IPS-18a (cell line): ENCODE data around the gene BABAM2.

Experiments used
- H3K27ac ChIP-seq: one replicate; pipeline ENCODE4 v1.5.1; 2013; ENCODE audit warnings: low read length
- H3K27me3 ChIP-seq: one replicate; pipeline ENCODE4 v1.6.1; 2013; ENCODE audit warnings: mild to moderate bottlenecking, low read length; ENCODE audit not compliant: control insufficient read depth, insufficient read depth
- H3K36me3 ChIP-seq: one replicate; pipeline ENCODE4 v1.6.1; 2013; ENCODE audit warnings: low read depth, low read length; ENCODE audit not compliant: control insufficient read depth
- H3K4me1 ChIP-seq: one replicate; pipeline ENCODE4 v1.6.1; 2013; ENCODE audit warnings: low read depth, low read length; ENCODE audit not compliant: control insufficient read depth
- H3K4me3 ChIP-seq: one replicate; pipeline ENCODE4 v1.5.1; 2013; ENCODE audit warnings: low read length
- H3K9ac ChIP-seq: one replicate; pipeline ENCODE4 v1.6.1; 2013; ENCODE audit warnings: mild to moderate bottlenecking, low read length, moderate library complexity
- H3K9me3 ChIP-seq: one replicate; pipeline ENCODE4 v1.6.1; 2013; ENCODE audit warnings: low read depth, low read length; ENCODE audit not compliant: control insufficient read depth

BABAM2 gene

DNA sequence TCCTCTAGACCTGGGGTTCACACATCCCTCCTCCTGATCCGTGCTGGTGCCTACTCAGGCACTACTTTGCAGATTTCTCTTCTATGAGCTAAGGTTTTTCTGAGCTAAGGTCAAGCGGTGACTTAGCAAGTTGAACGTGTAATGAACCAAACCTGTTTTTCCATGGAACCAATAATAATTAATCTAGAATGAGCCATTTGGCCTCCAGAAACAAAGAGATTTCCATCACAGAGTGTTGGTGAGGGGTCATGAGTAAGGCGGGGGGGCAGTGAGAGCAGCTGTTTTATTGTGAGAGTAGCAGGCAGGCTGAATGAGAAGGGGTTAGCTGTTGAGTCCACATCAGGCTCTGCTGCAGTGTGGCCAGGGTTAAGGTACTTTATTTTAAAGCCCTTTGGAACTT is 390.1 kb downstream of the BABAM2 start:
- Histone ChIP-seq H3K27ac (no peak overlapping the region), H3K9ac (no peak overlapping the region), H3K27me3 (no peaks in the 10 kb centered on the region), H3K4me3 (no peak overlapping the region), H3K36me3 (no peaks in the 10 kb centered on the region), H3K4me1 (no peaks in the 10 kb centered on the region), H3K9me3 (no peaks in the 10 kb centered on the region)

- Histone ChIP-seq H3K27ac (no peak overlapping the region), H3K4me3 (no peak overlapping the region), H3K27me3 (no peaks in the 10 kb centered on the region), H3K9me3 (no peaks in the 10 kb centered on the region), H3K4me1 (no peaks in the 10 kb centered on the region), H3K36me3 (no peaks in the 10 kb centered on the region), H3K9ac (no peak overlapping the region)
Measured at GRCh38 chr2:28281739-28282138, 391.2 kb downstream of the BABAM2 start.

DNA sequence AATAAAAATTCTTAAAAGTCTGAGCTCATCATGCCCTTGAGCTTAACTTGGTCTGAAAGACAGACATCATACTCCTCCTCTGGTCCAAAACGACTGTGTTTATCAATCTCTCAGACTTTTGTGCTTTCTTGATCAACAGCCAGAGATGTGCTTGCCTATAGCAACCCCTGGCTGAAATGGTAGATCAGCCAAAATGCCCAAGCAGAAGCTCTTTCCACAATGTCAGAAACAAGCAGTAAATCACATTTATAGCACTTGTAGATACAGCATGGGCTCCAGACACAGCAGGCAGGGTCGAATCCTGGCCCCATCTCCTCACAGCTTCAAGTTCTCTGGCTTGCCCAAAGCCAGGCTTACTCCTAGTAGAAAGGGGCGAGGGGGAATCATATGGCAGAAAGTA is 391.7 kb downstream of the BABAM2 start:
- no peaks in the 10 kb centered on the region for H3K36me3 ChIP-seq
- no peak overlapping the region for H3K27ac ChIP-seq
- H3K27me3 ChIP-seq = no peaks in the 10 kb centered on the region

DNA sequence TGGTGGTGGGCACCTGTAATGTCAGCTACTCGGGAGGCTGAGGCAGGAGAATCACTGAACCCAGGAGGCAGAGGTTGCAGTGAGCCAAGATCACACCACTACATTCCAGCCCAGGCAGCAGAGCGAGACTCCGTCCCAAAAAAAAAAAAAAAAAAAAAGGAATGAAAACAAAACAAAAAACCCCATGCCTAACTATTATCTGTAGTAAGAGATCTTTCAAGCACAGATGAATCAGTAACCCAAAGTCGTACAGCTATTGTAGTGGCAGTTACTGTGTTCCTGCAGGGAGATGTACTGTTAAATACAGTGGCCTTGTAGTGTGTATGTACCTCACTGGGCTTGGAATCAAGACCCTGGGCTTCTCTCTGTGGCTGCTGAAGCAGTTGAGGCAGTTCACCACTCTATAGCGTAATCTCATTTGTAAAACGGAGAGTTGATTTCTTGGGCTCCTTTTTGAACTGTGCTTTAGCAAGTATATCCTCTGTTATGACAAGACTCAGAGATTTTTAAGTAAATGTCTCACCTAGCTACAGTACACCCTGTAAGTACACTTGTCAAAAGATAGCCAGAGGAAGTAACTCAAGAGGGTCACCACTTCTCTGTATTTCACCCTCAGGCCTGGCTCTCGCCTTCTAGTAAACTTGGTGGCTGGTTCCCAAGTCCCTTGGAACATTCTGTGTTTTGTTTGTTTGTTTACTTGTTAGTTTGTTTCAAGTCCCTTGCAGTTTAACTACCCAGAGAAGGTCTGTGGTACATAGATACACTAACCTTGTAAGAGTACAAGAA is 392.5 kb downstream of the BABAM2 start:
- H3K36me3 ChIP-seq = no peaks in the 10 kb centered on the region
- H3K27ac ChIP-seq = no peak overlapping the region
- H3K4me1 ChIP-seq = no peaks in the 10 kb centered on the region
- no peak overlapping the region for H3K4me3 ChIP-seq
- no peaks in the 10 kb centered on the region for H3K9me3 ChIP-seq
- no peak overlapping the region for H3K9ac ChIP-seq
- no peaks in the 10 kb centered on the region for H3K27me3 ChIP-seq

More for the DNA sequence above, 391.7 kb downstream of the BABAM2 start:
- H3K4me1 ChIP-seq = no peaks in the 10 kb centered on the region
- no peaks in the 10 kb centered on the region for H3K9me3 ChIP-seq
- H3K9ac ChIP-seq = no peak overlapping the region
- no peak overlapping the region for H3K4me3 ChIP-seq

- Histone ChIP-seq H3K27me3 (no peaks in the 10 kb centered on the region), H3K9me3 (no peaks in the 10 kb centered on the region), H3K4me3 (no peak overlapping the region), H3K4me1 (no peaks in the 10 kb centered on the region), H3K36me3 (no peaks in the 10 kb centered on the region), H3K27ac (no peak overlapping the region), H3K9ac (no peak overlapping the region)
Measured at GRCh38 chr2:28283861-28284260, 393.3 kb downstream of the BABAM2 start.

- Histone ChIP-seq H3K4me1 (no peaks in the 10 kb centered on the region), H3K27me3 (no peaks in the 10 kb centered on the region), H3K9me3 (no peaks in the 10 kb centered on the region), H3K4me3 (no peak overlapping the region), H3K9ac (no peak overlapping the region), H3K27ac (no peak overlapping the region), H3K36me3 (no peaks in the 10 kb centered on the region)
Measured at GRCh38 chr2:28286678-28287077, 396.1 kb downstream of the BABAM2 start.

DNA sequence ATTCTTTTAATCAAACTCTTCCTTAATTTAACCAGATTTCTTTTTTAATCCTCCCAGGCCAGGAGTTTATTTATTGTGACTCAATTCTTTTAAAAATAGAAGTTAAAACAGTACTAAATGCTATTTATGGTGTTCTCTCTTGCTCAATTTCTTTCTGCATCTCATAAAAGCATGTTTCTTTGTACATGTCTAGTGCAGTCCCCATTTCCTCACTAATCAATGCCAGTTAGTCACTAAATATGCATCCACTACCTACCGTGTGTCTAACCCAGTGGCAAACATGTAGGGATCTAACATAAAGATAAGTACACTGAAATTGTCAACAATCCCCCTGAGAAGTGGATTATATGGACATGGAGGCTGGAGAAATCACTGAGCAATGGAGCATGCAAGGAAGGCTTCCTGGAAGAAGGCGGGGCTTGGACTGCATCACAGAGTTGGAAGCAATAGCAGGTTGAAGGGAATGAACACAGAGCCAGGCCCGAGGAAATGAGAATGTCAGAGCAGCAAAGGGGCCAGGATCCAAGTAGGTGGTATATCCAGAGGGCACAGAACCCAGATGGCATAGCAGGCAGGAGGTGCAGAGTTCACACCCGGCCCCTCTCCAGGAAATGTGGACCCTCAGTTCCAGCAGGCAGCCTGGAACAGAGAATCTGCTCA is 396.9 kb downstream of the BABAM2 start:
- H3K9me3 ChIP-seq = no peaks in the 10 kb centered on the region
- no peaks in the 10 kb centered on the region for H3K36me3 ChIP-seq
- H3K4me3 ChIP-seq = no peak overlapping the region
- H3K27me3 ChIP-seq = no peaks in the 10 kb centered on the region
- H3K4me1 ChIP-seq = no peaks in the 10 kb centered on the region
- H3K27ac ChIP-seq = no peak overlapping the region
- H3K9ac ChIP-seq = no peak overlapping the region

DNA sequence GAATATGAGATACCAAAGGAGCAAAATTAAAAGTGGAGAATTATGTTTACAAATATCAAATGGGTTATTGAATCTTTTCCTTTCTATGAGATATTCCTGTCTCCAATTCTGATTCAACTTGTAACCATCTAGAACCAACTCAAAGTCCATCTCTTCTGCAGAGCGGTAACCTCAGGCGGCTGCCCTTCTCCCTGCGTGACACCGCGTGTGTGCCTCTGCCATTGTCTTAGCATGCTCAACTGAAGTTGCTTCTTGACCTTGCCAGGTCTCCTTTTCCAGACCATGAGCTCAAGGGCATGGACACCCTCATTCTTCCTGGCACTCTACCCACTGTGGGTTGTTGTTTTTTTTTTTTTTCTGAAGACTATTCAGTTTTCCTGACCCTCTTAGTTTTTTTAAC is 398.1 kb downstream of the BABAM2 start:
- H3K4me1 ChIP-seq = no peaks in the 10 kb centered on the region
- no peak overlapping the region for H3K9ac ChIP-seq
- no peaks in the 10 kb centered on the region for H3K36me3 ChIP-seq
- no peak overlapping the region for H3K27ac ChIP-seq
- H3K9me3 ChIP-seq = no peaks in the 10 kb centered on the region
- no peaks in the 10 kb centered on the region for H3K27me3 ChIP-seq
- H3K4me3 ChIP-seq = no peak overlapping the region

GRCh38 chr2:28291811-28292440 is 401.4 kb downstream of the BABAM2 start:
- no peak overlapping the region for H3K27ac ChIP-seq

DNA sequence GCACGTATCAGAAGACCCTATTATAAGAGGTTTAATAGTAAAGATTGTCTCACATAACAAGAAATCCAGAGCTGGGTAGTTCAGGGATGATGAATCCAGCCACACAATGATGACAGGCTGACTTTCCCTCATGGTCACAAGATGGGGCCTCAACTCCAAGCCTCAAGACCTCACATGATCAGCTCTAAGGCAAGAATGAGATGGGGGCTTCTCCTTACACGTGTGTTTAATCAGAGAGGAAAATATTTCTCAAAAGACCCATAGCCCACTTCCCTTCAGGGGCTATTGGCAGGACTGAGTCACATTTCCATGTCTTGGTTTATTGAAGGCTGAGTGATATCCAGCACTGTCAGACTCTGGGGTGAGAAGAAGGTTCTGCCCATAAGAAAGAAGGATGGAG is 402.0 kb downstream of the BABAM2 start:
- Histone ChIP-seq H3K4me3 (no peak overlapping the region), H3K9me3 (no peaks in the 10 kb centered on the region), H3K9ac (no peak overlapping the region), H3K36me3 (no peaks in the 10 kb centered on the region), H3K27me3 (no peaks in the 10 kb centered on the region), H3K27ac (no peak overlapping the region), H3K4me1 (no peaks in the 10 kb centered on the region)

More at GRCh38 chr2:28291811-28292440, 401.4 kb downstream of the BABAM2 start:
- Histone ChIP-seq H3K9ac (no peak overlapping the region), H3K9me3 (no peaks in the 10 kb centered on the region), H3K4me3 (no peak overlapping the region), H3K36me3 (no peaks in the 10 kb centered on the region), H3K4me1 (no peaks in the 10 kb centered on the region), H3K27me3 (no peaks in the 10 kb centered on the region)

DNA sequence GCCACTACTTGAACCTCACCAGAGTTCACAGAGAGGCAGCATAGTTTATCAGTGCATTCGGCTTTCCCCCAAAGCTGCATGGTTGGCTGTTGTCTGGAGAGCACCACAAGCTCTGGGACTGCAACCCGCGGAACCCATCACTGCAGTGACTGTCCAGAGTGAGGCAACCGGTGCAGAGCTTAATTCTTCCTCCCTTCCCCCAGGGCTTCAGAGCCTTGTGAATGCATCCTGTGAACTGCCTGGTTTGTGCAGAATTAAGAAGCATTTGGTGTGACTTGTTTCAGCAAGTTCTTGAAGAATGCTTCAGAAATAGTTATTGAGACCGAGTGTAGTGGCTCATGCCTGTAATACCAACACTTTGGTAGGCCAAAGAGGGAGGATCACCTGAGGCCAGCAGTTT is 402.9 kb downstream of the BABAM2 start:
- Histone ChIP-seq H3K27me3 (no peaks in the 10 kb centered on the region), H3K27ac (no peak overlapping the region), H3K4me3 (no peak overlapping the region), H3K4me1 (peaks cover 6% of the 10 kb centered on the region), H3K9ac (no peak overlapping the region), H3K36me3 (no peaks in the 10 kb centered on the region), H3K9me3 (no peaks in the 10 kb centered on the region)
